Measurements from ENCODE around the gene FMNL3.

FMNL3 gene

GRCh38 chr12:49659753-49660152 lies 47.5 kb downstream of the FMNL3 start:
- no peak for DNase-seq (ENCODE audit: low read depth)
- H3K4me3 ChIP-seq (ENCODE audit: low read depth, low read length), result no peak overlapping the region
- TF ChIP-seq CTCF (conservative IDR thresholded peaks at IDR 0.05; ENCODE audit: low read depth, low read length), result no peak

GRCh38 chr12:49658276-49658675 lies 48.9 kb downstream of the FMNL3 start:
- TF ChIP-seq CTCF (conservative IDR thresholded peaks at IDR 0.05; ENCODE audit: low read depth, low read length), result no peak
- H3K4me3 ChIP-seq (ENCODE audit: low read depth, low read length), result no peak overlapping the region
- no peak for DNase-seq (ENCODE audit: low read depth)

GRCh38 chr12:49655595-49656236 lies 51.5 kb downstream of the FMNL3 start:
- no peak for TF ChIP-seq CTCF (conservative IDR thresholded peaks at IDR 0.05; ENCODE audit: low read depth, low read length)
- no peak for DNase-seq (ENCODE audit: low read depth)
- no peak overlapping the region for H3K4me3 ChIP-seq (ENCODE audit: low read depth, low read length)

GRCh38 chr12:49654715-49655114 lies 52.5 kb downstream of the FMNL3 start:
- DNase-seq (ENCODE audit: low read depth), result no peak
- no peak for TF ChIP-seq CTCF (conservative IDR thresholded peaks at IDR 0.05; ENCODE audit: low read depth, low read length)
- no peak overlapping the region for H3K4me3 ChIP-seq (ENCODE audit: low read depth, low read length)

GRCh38 chr12:49652921-49653520 lies 54.2 kb downstream of the FMNL3 start:
- no peak for DNase-seq (ENCODE audit: low read depth)
- H3K4me3 ChIP-seq (ENCODE audit: low read depth, low read length), result no peak overlapping the region
- no peak for TF ChIP-seq CTCF (conservative IDR thresholded peaks at IDR 0.05; ENCODE audit: low read depth, low read length)

- DNase-seq (ENCODE audit: low read depth), result no peak
- no peak overlapping the region for H3K4me3 ChIP-seq (ENCODE audit: low read depth, low read length)
- no peak for TF ChIP-seq CTCF (conservative IDR thresholded peaks at IDR 0.05; ENCODE audit: low read depth, low read length)
These were observed 55.4 kb downstream of the FMNL3 start for GRCh38 chr12:49651855-49652254.

GRCh38 chr12:49649892-49650291 lies 57.3 kb downstream of the FMNL3 start:
- no peak for TF ChIP-seq CTCF (conservative IDR thresholded peaks at IDR 0.05; ENCODE audit: low read depth, low read length)
- H3K4me3 ChIP-seq (ENCODE audit: low read depth, low read length), result no peak overlapping the region
- DNase-seq (ENCODE audit: low read depth), result no peak
